Activated naive CD4-positive, alpha-beta T cell (primary cell): ENCODE measurements around the gene LEAP2.

Experiments used
- DNase-seq, 4 experiments: peaks; one replicate each; lab custom pipeline; 2025; lab: John Stamatoyannopoulos, UW

LEAP2 gene

GRCh38 chr5:132877938-132878337, 4.5 kb downstream of the LEAP2 start:
- no peak for DNase-seq

DNA sequence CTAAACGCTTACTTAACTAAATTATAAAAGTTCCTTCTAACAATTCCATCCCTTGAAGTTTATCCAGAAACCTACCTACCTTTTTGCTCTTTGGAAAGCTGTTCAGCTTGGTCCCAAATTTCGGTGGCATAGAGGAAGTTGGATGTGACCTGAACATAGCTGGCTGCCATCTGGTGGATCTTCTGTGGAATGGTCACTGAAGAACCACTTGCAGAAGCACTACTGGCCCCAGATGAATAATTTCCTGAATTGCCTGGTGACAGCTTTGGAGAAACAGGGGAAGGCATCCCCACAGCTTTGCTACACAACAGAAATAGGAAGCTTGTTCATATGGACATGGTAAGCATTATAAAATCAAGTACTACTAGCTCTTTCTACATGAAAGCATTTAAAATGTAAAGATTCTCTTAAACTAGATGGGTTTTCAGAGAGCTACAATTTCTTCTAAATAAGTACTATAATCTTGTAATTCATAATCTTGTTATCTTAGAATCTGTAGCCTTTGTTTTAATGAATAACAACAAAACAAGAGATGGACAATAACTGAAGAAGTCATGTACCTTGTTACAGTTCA, 9.9 kb downstream of the LEAP2 start:
- no peak for DNase-seq

DNA sequence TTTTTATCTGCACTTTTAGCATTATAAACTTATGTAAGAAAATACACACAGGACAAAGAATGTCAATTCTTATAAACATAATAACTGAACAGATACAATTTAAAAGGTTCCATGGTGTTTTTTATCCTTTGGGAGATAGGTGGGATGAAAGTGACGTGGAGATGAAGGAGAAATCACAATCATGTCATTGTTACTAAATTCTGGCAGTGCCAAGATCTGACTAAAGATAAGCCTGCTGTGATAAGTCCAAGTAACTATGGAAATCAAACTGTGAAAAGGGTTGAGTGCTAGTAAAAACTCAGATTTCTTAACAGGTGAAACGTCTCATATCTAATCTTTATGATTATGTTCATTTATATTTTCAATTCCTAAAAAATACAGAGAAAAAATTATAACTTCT, 11.1 kb downstream of the LEAP2 start:
- DNase-seq, result no peak

DNA sequence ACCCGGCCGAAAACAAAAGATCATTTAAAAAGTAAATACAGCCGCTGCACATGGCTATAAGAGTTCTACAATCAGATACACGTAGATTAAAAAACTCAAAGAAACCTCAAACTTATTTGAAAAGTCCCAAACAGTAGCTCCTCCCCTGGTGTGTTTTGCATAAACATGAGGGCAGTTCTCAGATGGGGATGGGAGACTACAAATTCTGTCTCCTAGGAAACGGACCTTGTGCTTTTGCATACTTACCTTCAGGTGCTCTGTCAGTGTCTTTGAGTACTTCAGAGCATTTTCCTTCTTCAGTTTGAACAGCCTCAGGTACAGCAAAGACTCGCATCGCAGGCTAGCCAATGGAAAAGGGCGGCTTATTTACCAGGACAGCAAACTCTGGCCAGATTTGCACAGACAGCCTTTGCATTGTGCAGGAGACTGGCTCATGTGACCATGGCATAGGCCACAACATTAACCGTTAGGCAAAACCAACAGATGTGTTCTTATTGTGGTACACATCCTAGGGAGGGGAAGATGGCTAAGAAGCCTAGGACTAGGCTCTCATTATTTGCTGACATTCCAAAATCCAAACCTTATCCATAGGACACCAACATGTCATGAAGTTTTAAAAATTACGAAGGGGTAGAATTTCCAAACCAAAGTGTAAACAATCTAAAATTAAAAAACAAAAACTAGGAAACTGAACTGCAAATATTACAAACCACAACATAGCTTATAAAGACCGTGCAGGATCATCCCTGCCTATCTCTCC, 12.8 kb downstream of the LEAP2 start:
- DNase-seq, result no peak

DNA sequence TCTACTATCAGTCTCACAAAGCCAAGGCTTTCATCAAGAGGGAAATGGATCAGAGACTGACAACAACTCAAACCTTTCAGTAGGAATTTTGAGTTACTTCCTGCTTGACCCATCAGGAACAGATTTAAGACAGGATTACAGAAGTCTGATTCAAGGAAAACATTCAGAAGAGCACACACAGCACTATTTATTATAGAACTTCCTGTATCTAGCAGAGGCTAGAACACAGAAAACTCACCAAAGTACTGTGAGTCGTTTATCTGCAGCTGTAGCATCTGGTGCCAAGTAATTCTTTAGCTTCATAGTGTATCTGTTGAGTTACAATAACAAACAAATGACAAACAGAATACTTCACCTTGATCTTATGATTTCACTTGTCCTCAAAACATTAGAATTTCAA, 13.8 kb downstream of the LEAP2 start:
- DNase-seq, result no peak

DNA sequence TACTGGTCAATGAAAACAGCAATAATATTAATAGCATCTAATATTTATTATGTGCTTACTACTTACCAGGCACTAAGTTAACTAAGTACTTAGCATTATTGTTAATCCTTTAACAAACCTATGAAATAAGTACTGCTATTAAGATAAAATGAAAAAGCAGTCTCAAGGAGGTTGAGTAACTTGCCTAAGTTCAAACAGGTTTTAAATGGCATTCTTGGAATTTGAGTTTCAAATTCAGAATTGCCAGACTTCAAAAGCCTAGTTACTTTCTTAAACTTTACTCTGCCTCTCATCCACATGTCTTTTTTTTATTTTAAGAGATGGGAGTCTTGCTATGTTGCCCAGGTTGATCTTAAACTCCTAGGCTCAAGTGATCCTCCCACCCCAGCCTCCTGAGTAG, 16.0 kb downstream of the LEAP2 start:
- DNase-seq, result no peak

GRCh38 chr5:132890817-132891216, 17.3 kb downstream of the LEAP2 start:
- DNase-seq, result no peak

DNA sequence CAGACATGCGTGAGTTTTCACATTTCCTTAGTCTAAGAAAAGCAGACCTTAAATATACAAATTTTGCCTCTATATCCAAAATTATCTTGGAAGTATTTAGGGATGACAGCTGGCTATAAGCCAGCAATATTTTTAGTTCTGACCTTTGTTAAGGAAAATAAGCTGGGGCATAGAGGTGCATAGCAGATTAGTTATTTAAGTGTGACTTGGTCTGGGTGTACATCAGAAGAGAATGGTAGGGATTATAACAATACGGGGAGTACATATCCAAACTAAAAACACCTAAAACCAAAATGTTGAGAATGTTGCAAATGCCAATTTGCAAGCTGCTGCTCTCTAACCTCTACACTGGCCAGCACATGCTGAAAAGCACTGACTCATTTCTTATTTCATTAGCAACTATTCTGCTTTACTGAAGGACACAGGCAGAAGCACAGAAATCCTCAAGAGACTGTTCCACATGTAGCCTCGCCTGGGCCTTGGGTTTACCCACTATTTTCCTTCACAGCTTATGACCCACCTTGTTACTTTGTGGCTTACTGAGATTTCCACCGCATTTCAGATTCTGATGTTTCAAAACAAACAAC, 22.3 kb downstream of the LEAP2 start:
- no peak for DNase-seq

- no peak for DNase-seq
These were observed 23.2 kb downstream of the LEAP2 start for GRCh38 chr5:132896685-132897084.

DNA sequence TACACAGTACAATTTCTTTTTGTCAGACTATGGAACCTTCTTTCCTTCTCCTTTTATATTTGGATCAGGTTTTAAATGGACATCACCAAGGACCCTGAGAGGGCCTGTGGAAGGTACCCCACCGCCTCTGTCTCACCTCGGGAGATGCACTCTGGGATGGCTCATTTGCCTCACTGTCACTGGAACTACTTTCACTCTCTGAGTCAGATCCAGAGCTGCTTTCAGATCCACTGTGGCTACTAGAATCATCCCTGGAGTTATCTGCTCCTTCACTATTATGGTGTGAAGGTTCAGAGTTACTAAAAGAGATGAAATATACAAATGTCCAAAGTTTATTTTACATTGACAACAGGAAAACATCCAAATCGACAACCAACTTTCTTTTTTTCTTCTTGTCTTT, 24.6 kb downstream of the LEAP2 start:
- DNase-seq, result no peak

GRCh38 chr5:132901036-132901435, 27.6 kb downstream of the LEAP2 start:
- DNase-seq, result no peak

GRCh38 chr5:132901730-132902129, 28.3 kb downstream of the LEAP2 start:
- no peak for DNase-seq

GRCh38 chr5:132905938-132906337, 32.5 kb downstream of the LEAP2 start:
- DNase-seq, result no peak

GRCh38 chr5:132907161-132907560, 33.7 kb downstream of the LEAP2 start:
- DNase-seq, result no peak

DNA sequence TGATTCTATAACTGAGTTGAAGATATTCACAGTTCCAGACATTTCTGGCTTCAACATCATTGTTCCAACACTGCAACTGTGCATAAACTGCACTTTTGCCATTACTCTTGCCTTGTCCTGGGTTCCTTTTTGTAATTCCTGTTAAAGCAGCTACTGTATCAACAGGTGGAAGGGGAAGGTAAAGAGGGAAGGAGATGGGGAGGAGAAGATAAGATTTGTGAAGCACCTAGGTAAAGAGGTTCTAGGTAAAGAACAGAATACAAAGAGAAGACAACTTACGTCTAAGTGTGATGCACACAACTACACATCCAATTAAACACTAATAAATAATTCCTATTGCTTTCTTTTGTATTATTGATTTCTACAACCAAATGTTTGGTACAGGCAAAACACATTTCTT, 36.2 kb downstream of the LEAP2 start:
- DNase-seq, result no peak

GRCh38 chr5:132915681-132916080, 42.2 kb downstream of the LEAP2 start:
- no peak for DNase-seq

DNA sequence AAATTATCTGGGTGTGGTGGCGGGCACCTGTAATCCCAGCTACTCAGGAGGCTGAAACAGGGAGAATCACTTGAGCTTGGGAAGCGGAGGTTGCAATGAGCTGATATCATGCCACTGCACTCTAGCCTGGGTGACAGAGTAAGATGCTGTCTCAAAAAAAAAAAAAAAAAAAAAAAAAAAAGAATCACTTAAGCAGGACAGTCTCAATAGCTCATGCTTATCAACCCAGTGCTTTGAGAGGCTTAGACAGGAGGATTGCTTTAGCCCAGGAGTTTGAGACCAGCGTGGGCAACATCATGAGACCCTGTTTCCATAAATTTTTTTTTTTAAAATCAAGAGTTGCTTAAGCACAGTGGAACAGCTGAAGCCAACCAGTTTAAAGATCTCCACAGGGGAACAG, 42.6 kb downstream of the LEAP2 start:
- no peak for DNase-seq
